ENCODE results near the gene ERBB4. TPM values are rescaled to one million over a fixed set of nuclear protein-coding genes. Genes with fewer than 3 reads are reported as not detected.

Gene ERBB4
- total RNA-seq, 1 donor from 2014 or later: not detected

GRCh38 chr2:211451642-211452041, 1087.0 kb downstream of the ERBB4 start:
- H3K27me3 Mint-ChIP-seq: no peaks in the 10 kb centered on the region
- H3K36me3 Mint-ChIP-seq (ENCODE audit: low read depth): no peaks in the 10 kb centered on the region
- DNase-seq: no peak
- no peak overlapping the region for H3K27ac Mint-ChIP-seq
- intact Hi-C loops (cut with micrococcal nuclease): no loop called here
- H3K4me3 Mint-ChIP-seq: no peak overlapping the region
- no peaks in the 10 kb centered on the region for H3K9me3 Mint-ChIP-seq
- H3K4me1 Mint-ChIP-seq: no peaks in the 10 kb centered on the region

- Mint-ChIP-seq H3K9me3 (no peaks in the 10 kb centered on the region), H3K36me3 (ENCODE audit: low read depth) (no peaks in the 10 kb centered on the region), H3K4me3 (no peak overlapping the region), H3K27me3 (no peaks in the 10 kb centered on the region), H3K27ac (no peak overlapping the region), H3K4me1 (no peaks in the 10 kb centered on the region)
- no peak for DNase-seq
- intact Hi-C loops (cut with micrococcal nuclease): no loop called here
Observed at GRCh38 chr2:211449819-211450218, 1088.8 kb downstream of the ERBB4 start.

- no peak for DNase-seq
- no peak overlapping the region for H3K4me3 Mint-ChIP-seq
- H3K27me3 Mint-ChIP-seq: no peaks in the 10 kb centered on the region
- H3K4me1 Mint-ChIP-seq: no peaks in the 10 kb centered on the region
- intact Hi-C loops (cut with micrococcal nuclease): no loop called here
- H3K36me3 Mint-ChIP-seq (ENCODE audit: low read depth): no peaks in the 10 kb centered on the region
- no peak overlapping the region for H3K27ac Mint-ChIP-seq
- no peaks in the 10 kb centered on the region for H3K9me3 Mint-ChIP-seq
Observed at GRCh38 chr2:211447548-211447947, 1091.1 kb downstream of the ERBB4 start.

- no peak for DNase-seq
- Mint-ChIP-seq H3K9me3 (no peaks in the 10 kb centered on the region), H3K27me3 (no peaks in the 10 kb centered on the region)
Observed at GRCh38 chr2:211440107-211440506, 1098.5 kb downstream of the ERBB4 start.

GRCh38 chr2:211439011-211439410, 1099.6 kb downstream of the ERBB4 start:
- no peak overlapping the region for H3K27ac Mint-ChIP-seq
- no peaks in the 10 kb centered on the region for H3K27me3 Mint-ChIP-seq
- no peak overlapping the region for H3K4me3 Mint-ChIP-seq
- no peaks in the 10 kb centered on the region for H3K36me3 Mint-ChIP-seq (ENCODE audit: low read depth)
- H3K4me1 Mint-ChIP-seq: no peaks in the 10 kb centered on the region
- H3K9me3 Mint-ChIP-seq: no peaks in the 10 kb centered on the region
- intact Hi-C loops (cut with micrococcal nuclease): no loop called here
- no peak for DNase-seq

More at GRCh38 chr2:211440107-211440506, 1098.5 kb downstream of the ERBB4 start:
- Mint-ChIP-seq H3K4me1 (no peaks in the 10 kb centered on the region), H3K36me3 (ENCODE audit: low read depth) (no peaks in the 10 kb centered on the region), H3K27ac (no peak overlapping the region), H3K4me3 (no peak overlapping the region)
- intact Hi-C loops (cut with micrococcal nuclease): no loop called here

- intact Hi-C loops (cut with micrococcal nuclease): no loop called here
- Mint-ChIP-seq H3K4me3 (no peak overlapping the region), H3K27me3 (no peaks in the 10 kb centered on the region), H3K27ac (no peak overlapping the region), H3K4me1 (no peaks in the 10 kb centered on the region), H3K9me3 (no peaks in the 10 kb centered on the region), H3K36me3 (ENCODE audit: low read depth) (no peaks in the 10 kb centered on the region)
- DNase-seq: no peak
Observed at GRCh38 chr2:211437396-211437795, 1101.2 kb downstream of the ERBB4 start.

GRCh38 chr2:211436182-211436581, 1102.4 kb downstream of the ERBB4 start:
- no peaks in the 10 kb centered on the region for H3K9me3 Mint-ChIP-seq

GRCh38 chr2:211435331-211435730, 1103.3 kb downstream of the ERBB4 start:
- intact Hi-C loops (cut with micrococcal nuclease): no loop called here
- no peak overlapping the region for H3K27ac Mint-ChIP-seq
- no peak overlapping the region for H3K4me3 Mint-ChIP-seq
- no peaks in the 10 kb centered on the region for H3K27me3 Mint-ChIP-seq
- H3K4me1 Mint-ChIP-seq: no peaks in the 10 kb centered on the region
- no peaks in the 10 kb centered on the region for H3K9me3 Mint-ChIP-seq
- no peaks in the 10 kb centered on the region for H3K36me3 Mint-ChIP-seq (ENCODE audit: low read depth)
- DNase-seq: no peak

More at GRCh38 chr2:211436182-211436581, 1102.4 kb downstream of the ERBB4 start:
- Mint-ChIP-seq H3K4me1 (no peaks in the 10 kb centered on the region), H3K27me3 (no peaks in the 10 kb centered on the region), H3K36me3 (ENCODE audit: low read depth) (no peaks in the 10 kb centered on the region), H3K27ac (no peak overlapping the region), H3K4me3 (no peak overlapping the region)
- intact Hi-C loops (cut with micrococcal nuclease): no loop called here
- no peak for DNase-seq

- no peaks in the 10 kb centered on the region for H3K4me1 Mint-ChIP-seq
- H3K27ac Mint-ChIP-seq: no peak overlapping the region
- DNase-seq: no peak
- intact Hi-C loops (cut with micrococcal nuclease): no loop called here
- H3K27me3 Mint-ChIP-seq: no peaks in the 10 kb centered on the region
- H3K36me3 Mint-ChIP-seq (ENCODE audit: low read depth): no peaks in the 10 kb centered on the region
- H3K9me3 Mint-ChIP-seq: no peaks in the 10 kb centered on the region
- H3K4me3 Mint-ChIP-seq: no peak overlapping the region
Observed at GRCh38 chr2:211434773-211435172, 1103.8 kb downstream of the ERBB4 start.

- H3K36me3 Mint-ChIP-seq (ENCODE audit: low read depth): no peaks in the 10 kb centered on the region
- H3K4me3 Mint-ChIP-seq: no peak overlapping the region
- no peaks in the 10 kb centered on the region for H3K27me3 Mint-ChIP-seq
- H3K4me1 Mint-ChIP-seq: no peaks in the 10 kb centered on the region
- DNase-seq: no peak
- intact Hi-C loops (cut with micrococcal nuclease): no loop called here
- H3K9me3 Mint-ChIP-seq: no peaks in the 10 kb centered on the region
- no peak overlapping the region for H3K27ac Mint-ChIP-seq
Observed at GRCh38 chr2:211429256-211429920, 1109.2 kb downstream of the ERBB4 start.

- H3K36me3 Mint-ChIP-seq (ENCODE audit: low read depth): no peaks in the 10 kb centered on the region
Observed at GRCh38 chr2:211426240-211426639, 1112.4 kb downstream of the ERBB4 start.

GRCh38 chr2:211423018-211423417, 1115.6 kb downstream of the ERBB4 start:
- no peaks in the 10 kb centered on the region for H3K36me3 Mint-ChIP-seq (ENCODE audit: low read depth)
- no peak overlapping the region for H3K4me3 Mint-ChIP-seq
- no peaks in the 10 kb centered on the region for H3K9me3 Mint-ChIP-seq
- no peaks in the 10 kb centered on the region for H3K27me3 Mint-ChIP-seq
- H3K4me1 Mint-ChIP-seq: no peaks in the 10 kb centered on the region
- intact Hi-C loops (cut with micrococcal nuclease): no loop called here
- no peak overlapping the region for H3K27ac Mint-ChIP-seq
- DNase-seq: no peak

More at GRCh38 chr2:211426240-211426639, 1112.4 kb downstream of the ERBB4 start:
- H3K9me3 Mint-ChIP-seq: no peaks in the 10 kb centered on the region
- H3K27me3 Mint-ChIP-seq: no peaks in the 10 kb centered on the region
- H3K4me1 Mint-ChIP-seq: no peaks in the 10 kb centered on the region
- H3K4me3 Mint-ChIP-seq: no peak overlapping the region
- no peak overlapping the region for H3K27ac Mint-ChIP-seq
- no peak for DNase-seq
- intact Hi-C loops (cut with micrococcal nuclease): no loop called here

GRCh38 chr2:211417544-211417943, 1121.1 kb downstream of the ERBB4 start:
- intact Hi-C loops (cut with micrococcal nuclease): no loop called here
- Mint-ChIP-seq H3K27ac (no peak overlapping the region), H3K27me3 (no peaks in the 10 kb centered on the region), H3K4me3 (no peak overlapping the region), H3K9me3 (no peaks in the 10 kb centered on the region), H3K4me1 (no peaks in the 10 kb centered on the region), H3K36me3 (ENCODE audit: low read depth) (no peaks in the 10 kb centered on the region)
- no peak for DNase-seq

GRCh38 chr2:211416373-211416772, 1122.2 kb downstream of the ERBB4 start:
- H3K9me3 Mint-ChIP-seq: no peaks in the 10 kb centered on the region
- no peaks in the 10 kb centered on the region for H3K27me3 Mint-ChIP-seq
- no peaks in the 10 kb centered on the region for H3K36me3 Mint-ChIP-seq (ENCODE audit: low read depth)
- intact Hi-C loops (cut with micrococcal nuclease): no loop called here
- DNase-seq: no peak
- H3K4me3 Mint-ChIP-seq: no peak overlapping the region
- no peaks in the 10 kb centered on the region for H3K4me1 Mint-ChIP-seq
- no peak overlapping the region for H3K27ac Mint-ChIP-seq

- Mint-ChIP-seq H3K27ac (no peak overlapping the region), H3K4me1 (no peaks in the 10 kb centered on the region), H3K9me3 (no peaks in the 10 kb centered on the region), H3K4me3 (no peak overlapping the region), H3K36me3 (ENCODE audit: low read depth) (no peaks in the 10 kb centered on the region), H3K27me3 (no peaks in the 10 kb centered on the region)
- intact Hi-C loops (cut with micrococcal nuclease): no loop called here
- no peak for DNase-seq
Observed at GRCh38 chr2:211413746-211414145, 1124.9 kb downstream of the ERBB4 start.
